DMS153 treated with DMSO at 0.1 percent for 48 hours (cell line): Measurements from ENCODE around the gene DCLRE1C.
A peak's percentile ranks its signal among the peaks of the same experiment; 100 is the strongest.
"Not testable (repeated sequence)": the region's sequence is repeated elsewhere in the genome, so short reads cannot be mapped to it uniquely, and the experiment has no call there.

Experiments used
- DNase-seq: peaks from one replicate; lab custom pipeline; 2025; ENCODE audit not compliant: unreplicated experiment; lab: John Stamatoyannopoulos, UW

DCLRE1C gene

GRCh38 chr10:14891151-14891550 lies 62.7 kb downstream of the DCLRE1C start:
- DNase-seq, result no peak

- no peak for DNase-seq
Measured at GRCh38 chr10:14889318-14889717, 64.6 kb downstream of the DCLRE1C start.

- no peak for DNase-seq
Measured at GRCh38 chr10:14884082-14884481, 69.8 kb downstream of the DCLRE1C start.

- no peak for DNase-seq
Measured at GRCh38 chr10:14880229-14880628, 73.7 kb downstream of the DCLRE1C start.

- no peak for DNase-seq
Measured at GRCh38 chr10:14879928-14880193, 74.0 kb downstream of the DCLRE1C start.

- no peak for DNase-seq
Measured at GRCh38 chr10:14879124-14879927, 74.6 kb downstream of the DCLRE1C start.

GRCh38 chr10:14878266-14879123 lies 75.4 kb downstream of the DCLRE1C start, which contains the start of gene SUV39H2:
SUV39H2 (plus strand) TSS chr10:14878866; CDS start chr10:14878889, 23 bp downstream.
- DNase-seq, result peak; percentile 32

- no peak for DNase-seq
Measured at GRCh38 chr10:14876764-14877163, 77.1 kb downstream of the DCLRE1C start.

- DNase-seq, result no peak
Measured at GRCh38 chr10:14875941-14876340, 78.0 kb downstream of the DCLRE1C start.

- DNase-seq, result no peak
Measured at GRCh38 chr10:14873090-14873760, 80.7 kb downstream of the DCLRE1C start.

- not testable (repeated sequence) for DNase-seq
Measured at GRCh38 chr10:14864871-14865270, 89.0 kb downstream of the DCLRE1C start.

GRCh38 chr10:14864466-14864865 lies 89.4 kb downstream of the DCLRE1C start:
- not testable (repeated sequence) for DNase-seq

GRCh38 chr10:14860791-14861190 lies 93.1 kb downstream of the DCLRE1C start:
- no peak for DNase-seq

- DNase-seq, result no peak
Measured at GRCh38 chr10:14859775-14860174, 94.1 kb downstream of the DCLRE1C start.

GRCh38 chr10:14859043-14859442 lies 94.9 kb downstream of the DCLRE1C start:
- no peak for DNase-seq

- no peak for DNase-seq
Measured at GRCh38 chr10:14858338-14858960, 95.4 kb downstream of the DCLRE1C start.

- DNase-seq, result no peak
Measured at GRCh38 chr10:14855453-14855852, 98.4 kb downstream of the DCLRE1C start.

GRCh38 chr10:14852236-14852635 lies 101.7 kb downstream of the DCLRE1C start:
- DNase-seq, result no peak
